ENCODE results near the gene GAK. TPM values are rescaled to one million over a fixed set of nuclear protein-coding genes. Genes with fewer than 3 reads are reported as not detected.

The GAK gene
- polyA plus RNA-seq, 1 of the 3 experiments (the other 2 are of a cell fraction), result 35.9 TPM

DNA sequence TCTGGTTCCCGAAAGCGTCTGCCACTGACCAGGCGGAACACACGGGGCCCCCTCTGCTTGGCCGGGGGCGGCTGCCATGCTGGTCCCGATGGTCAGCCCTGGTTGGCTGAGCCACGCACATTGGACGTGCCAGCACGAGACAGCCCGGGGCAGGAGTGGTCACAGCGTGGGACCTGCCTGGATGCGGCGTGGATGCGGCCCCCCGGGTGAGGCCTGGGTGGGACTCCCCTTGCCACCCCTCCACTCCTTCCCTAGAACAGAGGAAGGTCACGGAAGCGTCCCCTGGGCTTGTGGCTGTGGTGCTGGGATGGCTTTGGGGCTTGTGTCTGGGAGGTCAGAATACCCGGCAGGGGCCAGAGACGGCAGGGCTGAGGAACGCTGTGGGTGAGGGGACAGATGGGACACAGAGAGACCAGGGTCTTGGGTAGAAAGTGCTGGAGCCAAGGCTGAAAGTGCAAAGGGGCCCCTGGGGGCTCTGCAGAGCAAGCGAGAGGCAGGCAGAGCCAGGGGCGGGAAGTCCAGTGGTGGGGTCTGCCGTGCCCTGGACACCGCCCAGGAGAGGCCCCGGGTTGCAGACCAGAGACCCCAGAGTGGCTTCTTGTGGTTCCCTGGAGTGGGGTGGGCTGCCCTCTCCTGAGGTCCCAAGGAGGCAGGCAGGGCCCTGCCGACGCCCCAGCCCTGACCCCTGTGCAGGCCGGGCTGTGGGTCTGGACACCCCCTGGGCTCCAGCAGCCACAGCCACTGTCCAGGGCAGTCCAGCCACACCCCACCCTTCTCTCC, 97.6 kb downstream of the GAK start (continued):
- TF ChIP-seq EP300 (IDR thresholded peaks at IDR 0.05; ENCODE audit: borderline replicate concordance in 1 of 2, low read depth in 1 of 2, low read length in 1 of 2) (no peak), SIN3A (IDR thresholded peaks at IDR 0.05; ENCODE audit: borderline replicate concordance, low read depth, low read length) (no peak), TAF1 (IDR thresholded peaks at IDR 0.05; ENCODE audit: borderline replicate concordance, low read depth, low read length) (no peak)
- TF ChIP-seq, protein P1, sequence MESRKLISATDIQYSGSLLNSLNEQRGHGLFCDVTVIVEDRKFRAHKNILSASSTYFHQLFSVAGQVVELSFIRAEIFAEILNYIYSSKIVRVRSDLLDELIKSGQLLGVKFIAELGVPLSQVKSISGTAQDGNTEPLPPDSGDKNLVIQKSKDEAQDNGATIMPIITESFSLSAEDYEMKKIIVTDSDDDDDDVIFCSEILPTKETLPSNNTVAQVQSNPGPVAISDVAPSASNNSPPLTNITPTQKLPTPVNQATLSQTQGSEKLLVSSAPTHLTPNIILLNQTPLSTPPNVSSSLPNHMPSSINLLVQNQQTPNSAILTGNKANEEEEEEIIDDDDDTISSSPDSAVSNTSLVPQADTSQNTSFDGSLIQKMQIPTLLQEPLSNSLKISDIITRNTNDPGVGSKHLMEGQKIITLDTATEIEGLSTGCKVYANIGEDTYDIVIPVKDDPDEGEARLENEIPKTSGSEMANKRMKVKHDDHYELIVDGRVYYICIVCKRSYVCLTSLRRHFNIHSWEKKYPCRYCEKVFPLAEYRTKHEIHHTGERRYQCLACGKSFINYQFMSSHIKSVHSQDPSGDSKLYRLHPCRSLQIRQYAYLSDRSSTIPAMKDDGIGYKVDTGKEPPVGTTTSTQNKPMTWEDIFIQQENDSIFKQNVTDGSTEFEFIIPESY (IDR thresholded peaks at IDR 0.05; ENCODE audit: borderline replicate concordance, low read depth), result no peak

DNA sequence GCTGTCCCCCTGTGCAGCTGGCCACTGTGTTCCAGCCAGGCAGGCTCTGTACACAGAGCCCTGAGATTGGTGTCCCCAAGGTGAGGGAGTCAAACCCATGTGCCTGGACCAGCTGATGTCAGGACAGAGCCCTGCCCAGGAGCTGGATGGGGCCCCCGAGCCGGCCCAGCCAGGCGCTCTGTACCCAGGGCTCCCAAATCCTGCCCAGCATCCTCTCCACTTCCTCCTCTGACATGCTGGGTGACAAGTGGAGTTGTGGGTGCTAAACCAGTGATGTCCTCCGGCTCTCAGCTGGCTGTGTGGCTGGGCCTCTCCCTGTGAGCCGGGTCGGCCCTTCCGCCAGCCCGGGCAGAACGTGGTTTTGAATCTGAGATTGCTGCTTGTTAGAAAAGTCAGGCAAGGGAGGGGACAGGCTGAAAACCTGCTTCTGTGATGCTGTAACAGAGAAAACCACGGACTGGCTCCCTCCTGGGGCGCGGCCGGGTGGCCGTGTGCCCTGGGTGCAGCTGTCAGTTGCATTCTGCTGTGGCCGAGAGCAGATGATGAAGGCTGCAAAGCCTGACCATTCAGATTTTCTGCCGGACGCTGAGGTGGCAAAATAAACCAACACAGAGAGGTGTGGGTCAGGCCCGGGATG, 98.3 kb downstream of the GAK start:
- no peak for DNase-seq
- Histone ChIP-seq H3K27ac (ENCODE audit: low read depth in 2 of 2, low read length in 1 of 2) (no peak overlapping the region), H4K20me1 (ENCODE audit: insufficient read depth) (no peaks in the 10 kb centered on the region), H3K9me2 (no peaks in the 10 kb centered on the region), H3F3A (replicated peaks; ENCODE audit: insufficient read depth) (no peaks in the 10 kb centered on the region), H3K4me3 (ENCODE audit: low read depth in 2 of 2, low read length in 1 of 2) (no peak overlapping the region), H3K9ac (no peak overlapping the region), H3K9me3 (no peaks in the 10 kb centered on the region), H3K79me2 (ENCODE audit: insufficient read depth) (no peaks in the 10 kb centered on the region), H3K4me2 (no peak overlapping the region), H3K36me3 (replicated peaks in 1 of 2; ENCODE audit: control insufficient read depth in 1 of 2, insufficient read depth in 2 of 2, low read length in 1 of 2) (no peaks in the 10 kb centered on the region), H3K4me1 (ENCODE audit: control insufficient read depth in 1 of 2, insufficient read depth in 2 of 2, low read depth in 1 of 2, low read length in 1 of 2) (peaks cover 0 to 8% of the 10 kb centered on the region in 2 experiments; a peak in 1 of 4 replicates), H2AFZ (ENCODE audit: low read depth) (no peak overlapping the region), H3K27me3 (ENCODE audit: insufficient read depth) (no peaks in the 10 kb centered on the region)
- ChIA-PET CTCF (no interaction called here), POLR2A (no interaction called here)
- 84% methylated on average over 6 of the region's 18 CpGs for WGBS (ENCODE audit: low lambda C conversion rate)
- TF ChIP-seq, protein P1 (IDR thresholded peaks at IDR 0.05; ENCODE audit: borderline replicate concordance, low read depth), result no peak
- TF ChIP-seq, protein P2, sequence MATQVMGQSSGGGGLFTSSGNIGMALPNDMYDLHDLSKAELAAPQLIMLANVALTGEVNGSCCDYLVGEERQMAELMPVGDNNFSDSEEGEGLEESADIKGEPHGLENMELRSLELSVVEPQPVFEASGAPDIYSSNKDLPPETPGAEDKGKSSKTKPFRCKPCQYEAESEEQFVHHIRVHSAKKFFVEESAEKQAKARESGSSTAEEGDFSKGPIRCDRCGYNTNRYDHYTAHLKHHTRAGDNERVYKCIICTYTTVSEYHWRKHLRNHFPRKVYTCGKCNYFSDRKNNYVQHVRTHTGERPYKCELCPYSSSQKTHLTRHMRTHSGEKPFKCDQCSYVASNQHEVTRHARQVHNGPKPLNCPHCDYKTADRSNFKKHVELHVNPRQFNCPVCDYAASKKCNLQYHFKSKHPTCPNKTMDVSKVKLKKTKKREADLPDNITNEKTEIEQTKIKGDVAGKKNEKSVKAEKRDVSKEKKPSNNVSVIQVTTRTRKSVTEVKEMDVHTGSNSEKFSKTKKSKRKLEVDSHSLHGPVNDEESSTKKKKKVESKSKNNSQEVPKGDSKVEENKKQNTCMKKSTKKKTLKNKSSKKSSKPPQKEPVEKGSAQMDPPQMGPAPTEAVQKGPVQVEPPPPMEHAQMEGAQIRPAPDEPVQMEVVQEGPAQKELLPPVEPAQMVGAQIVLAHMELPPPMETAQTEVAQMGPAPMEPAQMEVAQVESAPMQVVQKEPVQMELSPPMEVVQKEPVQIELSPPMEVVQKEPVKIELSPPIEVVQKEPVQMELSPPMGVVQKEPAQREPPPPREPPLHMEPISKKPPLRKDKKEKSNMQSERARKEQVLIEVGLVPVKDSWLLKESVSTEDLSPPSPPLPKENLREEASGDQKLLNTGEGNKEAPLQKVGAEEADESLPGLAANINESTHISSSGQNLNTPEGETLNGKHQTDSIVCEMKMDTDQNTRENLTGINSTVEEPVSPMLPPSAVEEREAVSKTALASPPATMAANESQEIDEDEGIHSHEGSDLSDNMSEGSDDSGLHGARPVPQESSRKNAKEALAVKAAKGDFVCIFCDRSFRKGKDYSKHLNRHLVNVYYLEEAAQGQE (IDR thresholded peaks at IDR 0.05; ENCODE audit: low read depth, low read length), result no peak
- TF ChIP-seq, protein P3, sequence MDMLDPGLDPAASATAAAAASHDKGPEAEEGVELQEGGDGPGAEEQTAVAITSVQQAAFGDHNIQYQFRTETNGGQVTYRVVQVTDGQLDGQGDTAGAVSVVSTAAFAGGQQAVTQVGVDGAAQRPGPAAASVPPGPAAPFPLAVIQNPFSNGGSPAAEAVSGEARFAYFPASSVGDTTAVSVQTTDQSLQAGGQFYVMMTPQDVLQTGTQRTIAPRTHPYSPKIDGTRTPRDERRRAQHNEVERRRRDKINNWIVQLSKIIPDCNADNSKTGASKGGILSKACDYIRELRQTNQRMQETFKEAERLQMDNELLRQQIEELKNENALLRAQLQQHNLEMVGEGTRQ (IDR thresholded peaks at IDR 0.05; ENCODE audit: borderline replicate concordance, low read depth, low read length), result no peak
- TF ChIP-seq GATA2 (CRISPR knock-in tag; IDR thresholded peaks at IDR 0.05), result no peak
- TF ChIP-seq, protein P4, sequence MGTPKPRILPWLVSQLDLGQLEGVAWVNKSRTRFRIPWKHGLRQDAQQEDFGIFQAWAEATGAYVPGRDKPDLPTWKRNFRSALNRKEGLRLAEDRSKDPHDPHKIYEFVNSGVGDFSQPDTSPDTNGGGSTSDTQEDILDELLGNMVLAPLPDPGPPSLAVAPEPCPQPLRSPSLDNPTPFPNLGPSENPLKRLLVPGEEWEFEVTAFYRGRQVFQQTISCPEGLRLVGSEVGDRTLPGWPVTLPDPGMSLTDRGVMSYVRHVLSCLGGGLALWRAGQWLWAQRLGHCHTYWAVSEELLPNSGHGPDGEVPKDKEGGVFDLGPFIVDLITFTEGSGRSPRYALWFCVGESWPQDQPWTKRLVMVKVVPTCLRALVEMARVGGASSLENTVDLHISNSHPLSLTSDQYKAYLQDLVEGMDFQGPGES (IDR thresholded peaks at IDR 0.05; ENCODE audit: low read depth, low read length), result no peak
- TF ChIP-seq NRF1 (IDR thresholded peaks at IDR 0.05; ENCODE audit: low read depth, low read length), result no peak
- no peak for TF ChIP-seq EP300 (IDR thresholded peaks at IDR 0.05; ENCODE audit: borderline replicate concordance in 1 of 2, low read depth in 1 of 2, low read length in 1 of 2)
- no peak for TF ChIP-seq NFIC (IDR thresholded peaks at IDR 0.05; ENCODE audit: borderline replicate concordance)
- no peak for TF ChIP-seq CHD2 (IDR thresholded peaks at IDR 0.05; ENCODE audit: low read length, partially characterized antibody)
- no peak for TF ChIP-seq TEAD4 (IDR thresholded peaks at IDR 0.05; ENCODE audit: borderline replicate concordance, insufficient read depth)
- TF ChIP-seq FOSL2 (IDR thresholded peaks at IDR 0.05; ENCODE audit: borderline replicate concordance, low read depth), result no peak
- TF ChIP-seq, protein P5, sequence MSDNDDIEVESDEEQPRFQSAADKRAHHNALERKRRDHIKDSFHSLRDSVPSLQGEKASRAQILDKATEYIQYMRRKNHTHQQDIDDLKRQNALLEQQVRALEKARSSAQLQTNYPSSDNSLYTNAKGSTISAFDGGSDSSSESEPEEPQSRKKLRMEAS (IDR thresholded peaks at IDR 0.05; ENCODE audit: low read depth), result no peak

Data from SK-N-SH (cell line).